Hypothalamus (tissue), 51 donors: Measurements from ENCODE around the gene CALHM4.

Experiments used
- DNase-seq, 51 donors: peaks; one replicate each; lab custom pipeline; 2025; lab: John Stamatoyannopoulos, UW

The CALHM4 gene

GRCh38 chr6:116535109-116535508 is 18.4 kb upstream of the CALHM4 start:
- no peak for DNase-seq

GRCh38 chr6:116536216-116536621 is 17.3 kb upstream of the CALHM4 start:
- DNase-seq, result peak in 1 of 51 donors; percentile 16

GRCh38 chr6:116542426-116542825 is 11.1 kb upstream of the CALHM4 start:
- DNase-seq, result no peak

- no peak for DNase-seq
Observed at GRCh38 chr6:116543149-116543548, 10.4 kb upstream of the CALHM4 start.

GRCh38 chr6:116545651-116546050 is 7.9 kb upstream of the CALHM4 start, which contains the start of gene TRAPPC3L:
TSS of gene TRAPPC3L (minus strand) at chr6:116545684. CDS start at chr6:116545514, 170 bp downstream.
- no peak for DNase-seq

GRCh38 chr6:116547358-116547757 is 6.2 kb upstream of the CALHM4 start:
- no peak for DNase-seq

- DNase-seq, result no peak
Observed at GRCh38 chr6:116550796-116551195, 2.8 kb upstream of the CALHM4 start.

GRCh38 chr6:116556065-116556464 is 2.5 kb downstream of the CALHM4 start:
- no peak for DNase-seq

- DNase-seq, result no peak
Observed at GRCh38 chr6:116556814-116557415, 3.4 kb downstream of the CALHM4 start.

GRCh38 chr6:116557893-116558292 is 4.3 kb downstream of the CALHM4 start:
- DNase-seq, result no peak

GRCh38 chr6:116560130-116560529 is 6.6 kb downstream of the CALHM4 start:
- DNase-seq, result no peak

GRCh38 chr6:116561377-116562018 is 7.9 kb downstream of the CALHM4 start:
- DNase-seq, result peak in 39 of 51 donors; percentile 4 to 83 (median 47)

- no peak for DNase-seq
Observed at GRCh38 chr6:116562019-116562403, 8.5 kb downstream of the CALHM4 start.

- DNase-seq, result no peak
Observed at GRCh38 chr6:116562614-116563013, 9.1 kb downstream of the CALHM4 start.

GRCh38 chr6:116563830-116564229 is 10.3 kb downstream of the CALHM4 start:
- peak in 1 of 51 donors; percentile 2 for DNase-seq

GRCh38 chr6:116564311-116564710 is 10.8 kb downstream of the CALHM4 start:
- no peak for DNase-seq

GRCh38 chr6:116564921-116565872 is 11.6 kb downstream of the CALHM4 start:
- DNase-seq, result peak in 31 of 51 donors; percentile 3 to 50 (median 21)

- DNase-seq, result no peak
Observed at GRCh38 chr6:116568111-116568510, 14.6 kb downstream of the CALHM4 start.

- DNase-seq, result no peak
Observed at GRCh38 chr6:116568821-116569755, 15.5 kb downstream of the CALHM4 start.
